HG03095 (cell line): ENCODE measurements around the gene CYP4F3.
"Not testable (repeated sequence)": the region's sequence is repeated elsewhere in the genome, so short reads cannot be mapped to it uniquely, and the experiment has no call there.

Experiments
- ATAC-seq: cut with Tn5 transposase; IDR thresholded peaks from one replicate; pipeline ENCODE4 v1.9.1; 2021; ENCODE audit warnings: moderate library complexity; ENCODE audit not compliant: unreplicated experiment

CYP4F3 gene

DNA sequence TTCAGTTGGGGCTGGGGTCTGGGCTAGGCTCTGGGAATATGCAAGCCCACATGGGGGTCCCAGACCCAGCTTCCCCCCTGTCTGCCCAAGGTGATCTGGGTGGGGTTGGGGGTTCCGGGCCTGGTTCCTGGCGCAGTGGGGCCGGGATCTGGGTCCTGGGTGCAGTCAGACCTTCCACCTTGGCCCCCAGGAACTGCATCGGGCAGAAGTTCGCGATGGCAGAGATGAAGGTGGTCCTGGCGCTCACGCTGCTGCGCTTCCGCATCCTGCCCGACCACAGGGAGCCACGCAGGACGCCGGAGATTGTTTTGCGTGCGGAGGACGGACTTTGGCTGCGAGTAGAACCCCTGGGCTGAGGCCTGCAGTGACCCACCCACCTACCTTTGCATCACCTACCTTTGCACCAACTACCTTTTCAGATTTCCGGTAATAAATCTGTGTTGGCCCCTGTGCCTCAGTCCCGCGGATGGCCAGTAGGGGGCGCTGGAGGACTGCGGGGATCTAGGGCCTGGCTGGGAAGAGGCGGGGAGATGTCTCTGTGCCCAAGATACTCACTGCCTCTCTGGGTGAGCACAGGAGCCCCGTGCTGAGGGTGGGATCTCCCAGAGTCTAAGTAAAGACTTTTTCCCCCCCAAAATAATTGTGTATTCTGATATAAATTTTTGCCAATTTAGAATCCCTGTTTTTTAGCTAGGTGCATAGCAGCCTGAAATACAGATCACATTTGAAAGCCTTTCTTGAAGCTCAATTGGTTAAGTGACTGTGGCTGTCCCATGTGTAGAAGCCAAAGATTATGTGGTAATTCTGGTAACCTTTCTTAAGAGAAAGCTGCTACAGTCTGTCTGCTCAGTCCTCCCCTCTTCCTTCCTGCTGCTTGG, 11.5 kb upstream of the CYP4F3 start:
- ATAC-seq: no peak

GRCh38 chr19:15631817-15632216, 8.9 kb upstream of the CYP4F3 start:
- no peak for ATAC-seq

- ATAC-seq: no peak
These were observed 7.4 kb upstream of the CYP4F3 start for GRCh38 chr19:15633082-15633835.

DNA sequence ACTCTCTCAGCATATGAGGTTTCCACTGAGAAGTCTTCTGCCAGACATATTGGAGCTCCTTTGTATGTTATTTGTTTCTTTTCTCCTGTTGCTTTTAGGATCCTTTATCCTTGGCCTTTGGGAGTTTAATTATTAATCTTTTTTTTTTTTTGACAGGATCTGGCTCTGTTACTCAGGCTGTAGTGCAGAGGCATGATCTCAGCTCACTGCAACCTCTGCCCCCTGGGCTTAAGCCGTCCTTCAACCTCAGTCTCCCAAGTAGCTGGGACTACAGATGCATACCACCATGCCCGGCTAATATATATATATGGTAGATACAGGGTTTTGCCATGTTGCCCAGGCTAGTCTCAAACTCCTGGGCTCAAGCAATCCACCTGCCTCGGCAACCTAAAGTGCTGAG, 6.6 kb upstream of the CYP4F3 start:
- no peak for ATAC-seq

DNA sequence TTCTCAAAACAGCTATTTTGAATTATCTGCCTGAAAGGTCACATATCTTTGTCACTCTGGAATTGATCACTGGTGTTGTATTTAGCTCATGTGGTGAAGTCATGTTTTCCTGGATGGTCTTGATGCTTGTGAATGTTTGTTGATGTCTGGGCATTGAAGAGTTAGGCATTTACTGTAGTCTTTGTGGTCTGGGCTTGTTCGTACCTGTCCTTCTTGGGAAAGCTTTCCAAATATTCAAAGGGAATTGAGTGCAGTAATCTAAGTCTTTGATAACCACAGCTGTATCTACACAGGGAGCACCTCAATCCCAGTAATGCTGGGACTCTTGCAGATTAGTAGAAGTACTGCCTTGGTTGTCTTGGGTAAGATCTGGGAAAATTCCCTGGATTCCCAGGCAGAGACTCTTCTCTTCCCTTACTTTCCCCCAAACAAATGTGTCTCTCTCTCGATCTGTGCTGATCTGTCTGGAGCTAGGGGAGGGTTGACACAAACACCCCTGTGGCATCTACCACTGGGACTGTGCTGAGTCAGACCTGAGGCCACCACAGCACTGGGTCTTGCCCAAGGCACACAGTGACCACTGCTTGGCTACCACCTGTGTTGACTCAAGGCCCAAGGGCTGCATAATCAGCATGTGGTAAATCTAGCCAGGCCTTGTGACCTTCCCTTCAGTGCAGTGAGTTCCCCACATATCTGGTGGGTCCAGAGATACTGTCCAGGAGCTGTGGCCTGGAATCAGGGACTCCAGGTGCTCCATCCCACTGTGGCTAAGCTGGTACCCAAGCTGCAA, 5.5 kb upstream of the CYP4F3 start:
- no peak for ATAC-seq

DNA sequence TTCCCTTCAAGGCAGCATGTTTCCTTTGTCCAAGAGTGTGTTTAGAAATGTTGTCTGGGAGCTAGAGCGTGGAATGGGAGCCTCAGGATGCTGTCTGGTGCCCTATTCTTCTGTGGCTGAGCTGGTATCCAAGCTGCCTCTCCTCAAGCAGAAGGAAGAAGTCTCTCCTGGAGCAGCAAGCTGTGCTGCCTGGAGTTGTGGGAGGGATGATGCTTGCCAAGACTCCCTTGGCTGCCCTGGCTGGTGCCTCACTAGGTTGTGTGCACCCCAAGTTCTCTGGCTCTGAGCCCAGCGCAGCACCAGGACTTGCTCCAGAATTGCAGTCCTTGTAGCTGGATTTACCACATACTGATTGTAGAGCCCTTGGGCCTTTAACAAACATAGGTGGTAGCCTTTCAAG, 4.7 kb upstream of the CYP4F3 start:
- ATAC-seq: no peak

- no peak for ATAC-seq
These were observed 1.1 kb upstream of the CYP4F3 start for GRCh38 chr19:15639596-15639995.

DNA sequence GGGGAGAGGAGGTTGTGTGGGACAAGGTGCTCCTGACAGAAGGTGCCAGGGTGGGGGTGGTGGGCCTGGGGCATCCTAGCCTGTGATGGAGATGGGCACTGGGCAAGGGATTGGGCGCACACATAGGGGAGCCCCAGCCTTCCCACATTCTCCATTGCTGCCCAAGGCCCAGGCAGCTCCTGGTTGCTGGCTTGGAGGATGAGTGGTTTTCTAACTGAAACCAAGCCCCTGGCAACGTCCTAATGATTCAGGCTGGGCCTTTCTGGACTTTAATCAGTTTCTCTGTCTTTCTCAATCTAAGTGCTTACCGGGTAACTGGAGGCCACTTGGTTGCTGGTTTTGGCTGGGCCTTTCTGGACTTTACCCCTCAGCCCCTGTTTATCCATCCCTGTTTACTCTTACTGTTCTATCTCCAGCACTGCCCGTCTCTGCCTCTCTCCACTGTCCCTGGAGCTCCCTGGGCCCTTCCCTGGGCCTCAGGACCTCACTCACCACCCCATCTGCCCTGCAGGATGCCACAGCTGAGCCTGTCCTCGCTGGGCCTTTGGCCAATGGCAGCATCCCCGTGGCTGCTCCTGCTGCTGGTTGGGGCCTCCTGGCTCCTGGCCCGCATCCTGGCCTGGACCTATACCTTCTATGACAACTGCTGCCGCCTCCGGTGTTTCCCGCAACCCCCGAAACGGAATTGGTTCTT, 354 bp downstream of the CYP4F3 start:
- ATAC-seq: no peak

GRCh38 chr19:15641901-15642491, 1.3 kb downstream of the CYP4F3 start:
- ATAC-seq: no peak

DNA sequence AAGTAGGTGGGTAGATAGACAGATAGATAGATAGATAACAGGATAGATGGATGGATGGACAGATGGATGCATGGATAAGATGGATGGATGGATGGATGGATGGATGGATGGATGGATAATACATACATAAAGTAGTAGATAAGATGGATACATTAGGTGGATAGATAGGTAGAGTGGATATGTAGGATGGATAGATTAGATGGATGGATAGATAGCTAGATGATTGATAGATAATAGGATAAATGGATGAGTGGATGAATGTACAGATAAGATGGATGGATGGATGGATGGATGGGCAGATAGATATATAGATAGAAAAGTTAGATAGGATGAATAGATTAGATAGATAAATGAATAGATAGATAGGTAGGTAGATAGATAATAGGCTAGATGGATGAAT, 2.1 kb downstream of the CYP4F3 start:
- no peak for ATAC-seq

DNA sequence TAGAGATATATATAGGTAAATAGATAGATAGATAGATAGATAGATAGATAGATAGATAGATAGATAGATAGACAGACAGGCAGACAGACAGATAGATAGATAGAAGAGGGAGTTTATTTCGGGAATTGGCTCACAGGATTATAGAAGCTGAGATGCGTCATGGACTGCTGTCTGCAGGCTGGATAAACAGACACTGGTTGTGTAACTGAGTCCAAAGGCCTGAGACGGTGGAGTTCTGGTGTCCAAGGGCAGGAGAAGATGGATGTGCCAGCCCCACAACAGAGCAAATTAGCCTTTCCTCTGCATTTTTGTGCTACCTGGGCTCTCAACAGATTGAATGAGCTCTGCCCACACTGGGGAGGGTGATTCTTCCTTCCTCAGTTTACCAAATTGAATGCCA, 2.7 kb downstream of the CYP4F3 start:
- no peak for ATAC-seq

DNA sequence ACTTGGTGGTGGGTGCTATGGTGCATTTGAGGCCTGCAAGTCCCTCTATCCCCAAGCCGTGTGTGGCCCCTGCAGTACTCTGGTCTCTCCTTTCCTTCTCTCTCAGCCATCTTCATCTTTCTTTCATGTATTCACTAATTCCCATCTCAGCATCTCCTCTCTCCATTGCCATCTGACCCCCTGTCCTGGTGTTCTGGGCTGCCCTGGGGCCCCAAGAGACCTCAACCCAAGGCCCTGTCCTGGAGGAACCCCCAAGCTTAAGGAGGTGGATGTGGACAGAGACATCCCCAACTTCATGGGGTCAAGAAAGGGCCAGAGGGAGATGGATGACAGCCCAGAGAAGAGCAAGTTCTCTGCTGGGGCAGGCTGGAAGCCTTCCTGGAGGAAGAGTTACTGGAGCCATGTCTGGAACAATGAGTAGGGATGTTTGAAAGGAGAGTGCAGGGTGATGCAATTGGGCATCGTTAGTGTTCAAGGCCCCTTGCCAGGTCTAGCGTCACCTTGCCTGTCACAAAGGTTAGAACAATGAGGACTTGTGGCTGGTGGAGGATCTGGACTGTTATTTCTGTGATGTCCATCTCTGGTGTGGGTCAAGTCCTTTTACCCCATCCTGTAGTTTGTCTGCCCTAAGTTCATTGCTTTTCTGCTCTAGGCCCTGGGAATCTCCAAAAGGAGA, 3.5 kb downstream of the CYP4F3 start:
- ATAC-seq: no peak

DNA sequence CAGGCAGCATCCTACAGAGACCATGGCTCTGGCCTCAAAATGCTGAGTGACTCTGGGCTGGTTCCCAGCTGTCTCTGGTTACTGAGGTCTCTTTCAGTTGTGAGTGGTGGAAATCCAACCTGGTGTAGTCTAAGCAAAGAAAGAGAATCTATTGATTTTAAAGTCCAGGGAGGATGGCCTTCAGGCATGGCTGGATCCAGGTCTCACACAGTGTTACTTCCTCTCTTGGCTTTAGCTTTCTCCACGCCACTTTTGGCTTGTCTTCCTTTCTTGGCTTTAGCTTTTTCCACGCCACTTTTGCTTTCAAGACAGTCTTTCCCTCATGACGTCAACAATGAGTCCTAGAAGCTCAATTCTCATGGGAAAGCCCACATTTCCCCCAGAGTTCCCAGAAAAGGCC, 4.1 kb downstream of the CYP4F3 start:
- ATAC-seq: no peak

GRCh38 chr19:15649526-15649925, 8.8 kb downstream of the CYP4F3 start:
- ATAC-seq: no peak

- ATAC-seq: not testable (repeated sequence)
These were observed 9.4 kb downstream of the CYP4F3 start for GRCh38 chr19:15650123-15650522.

DNA sequence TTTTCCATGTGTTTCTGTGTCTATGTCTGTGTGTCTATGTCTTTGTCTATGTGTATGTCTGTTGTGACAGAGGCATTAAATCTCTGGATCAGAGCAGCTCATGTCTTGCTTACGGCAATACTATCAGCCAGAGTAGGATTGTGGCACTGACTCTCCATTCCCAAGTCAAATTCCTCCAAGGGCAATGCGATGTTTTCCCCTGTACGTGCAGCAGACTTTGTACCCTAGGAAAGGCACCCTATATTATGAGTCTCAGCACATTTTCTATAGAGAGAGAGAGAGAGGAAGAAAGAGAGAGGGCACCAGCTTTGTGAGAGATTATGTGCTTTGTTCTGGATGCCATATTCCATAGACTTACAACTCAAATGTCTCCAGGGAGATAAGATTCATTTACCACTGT, 11.1 kb downstream of the CYP4F3 start:
- no peak for ATAC-seq

GRCh38 chr19:15652559-15653278, 12.0 kb downstream of the CYP4F3 start:
- ATAC-seq: no peak

- no peak for ATAC-seq
These were observed 15.8 kb downstream of the CYP4F3 start for GRCh38 chr19:15656467-15656866.

DNA sequence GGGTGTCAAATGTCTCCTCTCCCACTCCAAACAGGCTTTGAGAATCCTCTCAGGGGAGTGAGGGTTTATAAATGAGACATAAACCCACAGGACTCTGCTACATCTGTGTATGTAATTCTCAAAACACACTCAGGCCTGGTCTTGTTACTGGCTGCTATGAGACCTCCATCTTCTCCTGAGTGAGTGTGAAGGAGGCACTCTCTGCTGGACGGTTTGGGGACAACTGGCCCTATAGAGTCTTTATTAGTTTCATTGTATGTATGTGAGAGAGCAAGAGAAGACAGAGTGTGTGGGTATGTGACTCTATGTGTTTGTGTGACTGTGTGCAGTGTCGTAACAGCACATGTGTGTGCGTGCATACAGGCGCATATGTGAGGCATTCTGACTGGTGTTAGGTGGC, 22.6 kb downstream of the CYP4F3 start:
- no peak for ATAC-seq
